SH-SY5Y (cell line): ENCODE data around the gene POLR2A.

ENCODE experiments used
- GATA2 ChIP-seq: IDR thresholded peaks from 2 replicates; pipeline ENCODE4 v1.6.1; 2011; ENCODE audit warnings: mild to moderate bottlenecking, low read depth, low read length
- GATA3 ChIP-seq: IDR thresholded peaks from 2 replicates; pipeline ENCODE4 v1.6.1; 2011; ENCODE audit warnings: low read depth, mild to moderate bottlenecking, low read length, moderate library complexity

DNA sequence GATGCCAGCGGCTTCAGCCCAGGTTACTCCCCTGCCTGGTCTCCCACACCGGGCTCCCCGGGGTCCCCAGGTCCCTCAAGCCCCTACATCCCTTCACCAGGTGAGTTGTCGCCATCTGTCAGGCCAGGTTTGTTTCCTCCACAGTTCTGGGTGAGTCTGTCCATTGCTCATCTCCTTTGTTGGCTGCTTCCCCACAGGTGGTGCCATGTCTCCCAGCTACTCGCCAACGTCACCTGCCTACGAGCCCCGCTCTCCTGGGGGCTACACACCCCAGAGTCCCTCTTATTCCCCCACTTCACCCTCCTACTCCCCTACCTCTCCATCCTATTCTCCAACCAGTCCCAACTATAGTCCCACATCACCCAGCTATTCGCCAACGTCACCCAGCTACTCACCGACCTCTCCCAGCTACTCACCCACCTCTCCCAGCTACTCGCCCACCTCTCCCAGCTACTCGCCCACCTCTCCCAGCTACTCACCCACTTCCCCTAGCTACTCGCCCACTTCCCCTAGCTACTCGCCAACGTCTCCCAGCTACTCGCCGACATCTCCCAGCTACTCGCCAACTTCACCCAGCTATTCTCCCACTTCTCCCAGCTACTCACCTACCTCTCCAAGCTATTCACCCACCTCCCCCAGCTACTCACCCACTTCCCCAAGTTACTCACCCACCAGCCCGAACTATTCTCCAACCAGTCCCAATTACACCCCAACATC is 28.8 kb downstream of the POLR2A start:
- no peak for TF ChIP-seq GATA2
- no peak for TF ChIP-seq GATA3
